Cardiac atrium fibroblast (primary cell): ENCODE data around the gene PPFIA2. TPM values are rescaled to one million over a fixed set of nuclear protein-coding genes. Genes with fewer than 3 reads are reported as not detected.

Experiments
- total RNA-seq: library from RNA; depleted of rRNA; stranded (reverse); fragments of >200 nt; gene quantifications from 2 replicates; pipeline ENCODE4 v1.2.3, GENCODE V29; 2015

Gene PPFIA2
- 6.5 TPM in 1 of 2 replicates, not detected in the other for total RNA-seq

DNA sequence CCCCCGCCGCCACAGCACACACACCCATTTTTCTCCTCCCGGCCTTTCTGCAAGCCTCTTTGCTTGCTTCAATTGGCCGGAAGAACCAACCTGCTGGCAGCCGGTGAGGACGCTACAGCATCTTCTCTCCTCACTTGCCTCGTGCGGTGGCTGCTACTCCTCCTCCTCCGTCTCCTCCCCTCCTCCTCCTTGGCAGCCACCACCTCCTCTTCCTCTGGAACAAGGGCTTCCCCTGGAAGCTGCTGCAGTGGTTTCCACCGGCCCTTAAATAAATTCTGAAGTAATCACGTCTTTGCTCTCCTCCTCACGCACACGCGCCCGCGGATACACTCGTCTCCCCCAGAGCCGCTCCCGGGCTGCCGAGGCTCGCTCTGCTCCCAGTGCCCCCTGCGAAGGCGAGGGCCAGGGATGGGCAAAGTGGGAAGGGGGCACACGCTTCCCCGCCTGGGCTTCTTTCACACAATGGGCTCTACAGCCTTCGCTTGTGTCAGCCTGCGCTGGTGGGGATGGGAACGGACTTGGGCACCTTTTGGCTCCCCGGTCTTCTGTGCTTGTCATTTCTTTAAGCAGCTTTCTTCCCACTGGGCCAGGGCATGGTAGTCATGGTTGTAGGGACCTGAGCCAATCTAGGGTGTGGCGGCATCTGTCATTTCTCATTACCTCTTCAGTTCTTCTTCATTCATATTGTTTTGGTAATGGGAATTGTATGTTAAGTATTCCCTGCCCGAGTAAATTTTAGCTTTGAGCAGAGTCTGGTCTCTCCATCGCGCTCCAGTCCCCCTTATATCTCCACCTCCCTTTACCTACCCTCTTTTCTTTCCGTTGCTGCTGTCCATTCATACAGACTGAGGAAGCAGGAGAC, at the start of gene PPFIA2:
Gene PPFIA2 (minus strand): TSS at position 161 of the 862 bp plus-strand sequence.

